ENCODE results near the gene CPNE8.

CPNE8 gene

GRCh38 chr12:38720661-38721060, 184.7 kb downstream of the CPNE8 start:
- no peak for DNase-seq

GRCh38 chr12:38713294-38713693, 192.1 kb downstream of the CPNE8 start:
- DNase-seq, result no peak

- DNase-seq, result no peak
These were observed 194.3 kb downstream of the CPNE8 start for GRCh38 chr12:38711054-38711453.

- DNase-seq, result no peak
These were observed 196.9 kb downstream of the CPNE8 start for GRCh38 chr12:38708466-38708865.

GRCh38 chr12:38707648-38708047, 197.7 kb downstream of the CPNE8 start:
- no peak for DNase-seq

GRCh38 chr12:38697289-38697688, 208.1 kb downstream of the CPNE8 start:
- DNase-seq, result no peak

- no peak for DNase-seq
These were observed 210.3 kb downstream of the CPNE8 start for GRCh38 chr12:38695057-38695456.

- no peak for DNase-seq
These were observed 214.2 kb downstream of the CPNE8 start for GRCh38 chr12:38691164-38691563.

- no peak for DNase-seq
These were observed 214.7 kb downstream of the CPNE8 start for GRCh38 chr12:38690646-38691045.

GRCh38 chr12:38689704-38690103, 215.7 kb downstream of the CPNE8 start:
- no peak for DNase-seq

- no peak for DNase-seq
These were observed 216.2 kb downstream of the CPNE8 start for GRCh38 chr12:38689195-38689594.

- no peak for DNase-seq
These were observed 222.9 kb downstream of the CPNE8 start for GRCh38 chr12:38682521-38682920.

- DNase-seq, result no peak
These were observed 235.9 kb downstream of the CPNE8 start for GRCh38 chr12:38669530-38669929.

- DNase-seq, result no peak
These were observed 236.3 kb downstream of the CPNE8 start for GRCh38 chr12:38669081-38669480.

GRCh38 chr12:38666425-38666824, 239.0 kb downstream of the CPNE8 start:
- no peak for DNase-seq

GRCh38 chr12:38664661-38665269, 240.6 kb downstream of the CPNE8 start:
- no peak for DNase-seq

- DNase-seq, result no peak
These were observed 242.6 kb downstream of the CPNE8 start for GRCh38 chr12:38662829-38663228.

GRCh38 chr12:38653650-38654049, 251.7 kb downstream of the CPNE8 start:
- DNase-seq, result no peak

GRCh38 chr12:38648813-38649212, 256.6 kb downstream of the CPNE8 start:
- no peak for DNase-seq

- no peak for DNase-seq
These were observed 259.2 kb downstream of the CPNE8 start for GRCh38 chr12:38646146-38646545.

GRCh38 chr12:38639625-38640024, 265.8 kb downstream of the CPNE8 start:
- no peak for DNase-seq

- no peak for DNase-seq
These were observed 267.0 kb downstream of the CPNE8 start for GRCh38 chr12:38638401-38638800.

GRCh38 chr12:38633511-38633910, 271.9 kb downstream of the CPNE8 start:
- DNase-seq, result no peak

- DNase-seq, result no peak
These were observed 276.3 kb downstream of the CPNE8 start for GRCh38 chr12:38629064-38629463.

- DNase-seq, result no peak
These were observed 277.1 kb downstream of the CPNE8 start for GRCh38 chr12:38628288-38628687.

Data from central memory CD4-positive, alpha-beta T cell (primary cell).